Stimulated activated CD8-positive, alpha-beta memory T cell treated with anti-CD3 and anti-CD28 coated beads, Interleukin-7, amount 100 ng/mL, for 1 hour (primary cell): Measurements from ENCODE around the gene AMIGO3.

ENCODE experiments used
- DNase-seq, 2 donors: peaks; one replicate each; pipeline ENCODE4 v3.0.0-alpha.2; 2020; ENCODE audit warnings: low read depth in 2 of 2

The AMIGO3 gene

GRCh38 chr3:49725906-49726681, 6.6 kb upstream of the AMIGO3 start:
- DNase-seq = no peak

- no peak for DNase-seq
Measured at GRCh38 chr3:49724586-49724985, 5.1 kb upstream of the AMIGO3 start.

GRCh38 chr3:49723628-49724551, 4.4 kb upstream of the AMIGO3 start, which contains the start of gene GMPPB:
TSS of gene GMPPB (minus strand) at chr3:49723951. CDS start at chr3:49723726, 225 bp downstream.
- DNase-seq = peak; percentile 81 to 84

- DNase-seq = peak in 1 of 2 donors; percentile 20
Measured at GRCh38 chr3:49723296-49723627, 3.8 kb upstream of the AMIGO3 start.

- no peak for DNase-seq
Measured at GRCh38 chr3:49722896-49723295, 3.4 kb upstream of the AMIGO3 start.

- no peak for DNase-seq
Measured at GRCh38 chr3:49721896-49722781, 2.7 kb upstream of the AMIGO3 start.

GRCh38 chr3:49721596-49721895, 2.1 kb upstream of the AMIGO3 start:
- no peak for DNase-seq

- DNase-seq = no peak
Measured at GRCh38 chr3:49720855-49721595, 1.5 kb upstream of the AMIGO3 start.

- DNase-seq = no peak
Measured at GRCh38 chr3:49718858-49719213, 648 bp downstream of the AMIGO3 start.

- DNase-seq = no peak
Measured at GRCh38 chr3:49717959-49718857, 1.3 kb downstream of the AMIGO3 start.

- DNase-seq = no peak
Measured at GRCh38 chr3:49717211-49717958, 2.1 kb downstream of the AMIGO3 start.

GRCh38 chr3:49716691-49717210, 2.7 kb downstream of the AMIGO3 start:
- DNase-seq = no peak

GRCh38 chr3:49716169-49716568, 3.3 kb downstream of the AMIGO3 start:
- DNase-seq = no peak

- no peak for DNase-seq
Measured at GRCh38 chr3:49715611-49716121, 3.8 kb downstream of the AMIGO3 start.

- no peak for DNase-seq
Measured at GRCh38 chr3:49714728-49715550, 4.5 kb downstream of the AMIGO3 start.

- DNase-seq = no peak
Measured at GRCh38 chr3:49713336-49714105, 6.0 kb downstream of the AMIGO3 start.

- DNase-seq = no peak
Measured at GRCh38 chr3:49712631-49713317, 6.7 kb downstream of the AMIGO3 start.
